Liver (tissue), 9 donors: ENCODE measurements around the gene SBK1. TPM values are rescaled to one million over a fixed set of nuclear protein-coding genes. Genes with fewer than 3 reads are reported as not detected.

Experiments
- DNase-seq: peaks from one replicate; pipeline ENCODE4 v3.0.0-alpha.2; 2017; ENCODE audit warnings: low spot score
- H3K27ac ChIP-seq, 2 donors: one replicate each; pipeline ENCODE4 v1.7.0; 2013; ENCODE audit warnings: inconsistent platforms in 2 of 2, low read length in 2 of 2, control low read depth in 1 of 2, low read depth in 1 of 2, mild to moderate bottlenecking in 1 of 2
- H3K27me3 ChIP-seq, 4 donors: one replicate each; pipeline versions ENCODE4 v1.6.1 to v1.7.0; 2013; ENCODE audit warnings: low read length in 3 of 4, inconsistent platforms in 1 of 4, mild to moderate bottlenecking in 1 of 4, moderate library complexity in 1 of 4; ENCODE audit not compliant: control insufficient read depth in 4 of 4, insufficient read depth in 4 of 4
- H3K36me3 ChIP-seq, 4 donors: one replicate each; pipeline versions ENCODE4 v1.6.1 to v1.7.0; 2013; ENCODE audit warnings: low read length in 3 of 4, mild to moderate bottlenecking in 3 of 4, low read depth in 1 of 4, moderate library complexity in 1 of 4; ENCODE audit not compliant: control insufficient read depth in 4 of 4, insufficient read depth in 3 of 4
- H3K4me1 ChIP-seq, 4 donors: one replicate each; pipeline versions ENCODE4 v1.6.1 to v1.7.0; 2013; ENCODE audit warnings: low read length in 3 of 4, mild to moderate bottlenecking in 3 of 4, moderate library complexity in 1 of 4; ENCODE audit not compliant: control insufficient read depth in 4 of 4, insufficient read depth in 4 of 4
- H3K4me3 ChIP-seq, 3 donors: one replicate each; pipeline versions ENCODE4 v1.6.1 to v1.7.0; 2013; ENCODE audit warnings: low read length in 3 of 3, control low read depth in 1 of 3, low read depth in 1 of 3, mild to moderate bottlenecking in 1 of 3
- H3K9ac ChIP-seq, 2 donors: one replicate each; pipeline ENCODE4 v1.7.0; 2013; ENCODE audit warnings: low read length in 2 of 2, mild to moderate bottlenecking in 2 of 2, moderate library complexity in 2 of 2, control low read depth in 1 of 2, low read depth in 1 of 2
- H3K9me3 ChIP-seq, 4 donors: one replicate each; pipeline versions ENCODE4 v1.6.1 to v1.7.0; 2013; ENCODE audit warnings: low read length in 3 of 4; ENCODE audit not compliant: control insufficient read depth in 4 of 4
- EGR1 ChIP-seq, 2 donors: IDR thresholded peaks; 2 replicates each; pipeline ENCODE4 v1.6.1; 2016 to 2018; ENCODE audit warnings: antibody characterized with exemption in 2 of 2, low read depth in 2 of 2
- FOXA1 ChIP-seq: IDR thresholded peaks from 2 replicates; pipeline ENCODE4 v1.6.1; 2016; ENCODE audit warnings: antibody characterized with exemption
- FOXA2 ChIP-seq: IDR thresholded peaks from 2 replicates; pipeline ENCODE4 v1.6.1; 2016; ENCODE audit warnings: antibody characterized with exemption
- GABPA ChIP-seq, 2 donors: IDR thresholded peaks in 1 of 2; conservative IDR thresholded peaks in 1 of 2; 2 replicates each; pipeline ENCODE4 v1.6.1; 2016; ENCODE audit warnings: antibody characterized with exemption in 2 of 2, mild to moderate bottlenecking in 1 of 2, moderate library complexity in 1 of 2
- HNF4A ChIP-seq, 2 donors: conservative IDR thresholded peaks; 2 replicates each; pipeline ENCODE4 v1.6.1; 2016; ENCODE audit warnings: antibody characterized with exemption in 2 of 2, mild to moderate bottlenecking in 2 of 2
- HNF4G ChIP-seq: IDR thresholded peaks from 2 replicates; pipeline ENCODE4 v1.6.1; 2016; ENCODE audit warnings: antibody characterized with exemption
- JUND ChIP-seq, 2 donors: IDR thresholded peaks; 2 replicates each; pipeline ENCODE4 v1.6.1; 2016; ENCODE audit warnings: antibody characterized with exemption in 2 of 2
- NR2F2 ChIP-seq: IDR thresholded peaks from 2 replicates; pipeline ENCODE4 v1.6.1; 2016; ENCODE audit warnings: antibody characterized with exemption
- RAD21 ChIP-seq, 2 donors: IDR thresholded peaks; 2 replicates each; pipeline ENCODE4 v1.6.1; 2016; ENCODE audit warnings: antibody characterized with exemption in 2 of 2, mild to moderate bottlenecking in 2 of 2
- REST ChIP-seq: IDR thresholded peaks from 2 replicates; pipeline ENCODE4 v1.6.1; 2016; ENCODE audit warnings: antibody characterized with exemption, mild to moderate bottlenecking
- RXRA ChIP-seq, 2 donors: IDR thresholded peaks; 2 replicates each; pipeline ENCODE4 v1.6.1; 2017 to 2018; ENCODE audit warnings: antibody characterized with exemption in 2 of 2, mild to moderate bottlenecking in 1 of 2
- WGBS: extraction: QIAGEN DNeasy Blood & Tissue Kit; methylation state at CpG from one replicate; pipeline ENCODE4 v1.1.7; 2013; 5-methylcytosine and 5-hydroxymethylcytosine counted together
- polyA plus RNA-seq, 2 donors: library from polyadenylated mRNA; stranded (reverse) in 1 of 2; unstranded in 1 of 2; fragments of 200-250 nt in 1 of 2; fragments of >200 nt in 1 of 2; fragmentation: Nextera tagmentation in 1 of 2; extraction: Ambion mirVana in 1 of 2; gene quantifications; one replicate each; pipeline versions ENCODE4 v1.2.1 to v1.2.3, GENCODE V29; 2013 to 2015
- total RNA-seq, 2 donors: library from RNA; depleted of rRNA; stranded (reverse); fragments of >200 nt; gene quantifications; one replicate each; pipeline ENCODE4 v1.2.3, GENCODE V29; 2014
- TF ChIP-seq, protein P1 (sequence below): fragments of 150-350 bp; IDR thresholded peaks from 2 replicates; pipeline ENCODE4 v1.5.1; 2017; ENCODE audit warnings: improper control_type of control experiment, low read depth, low read length; ENCODE audit not compliant: missing input control
- TF ChIP-seq, protein P2 (sequence below): IDR thresholded peaks from 2 replicates; pipeline ENCODE4 v1.6.1; 2016; ENCODE audit warnings: antibody characterized with exemption
- TF ChIP-seq, protein P3 (sequence below): IDR thresholded peaks from 2 replicates; pipeline ENCODE4 v1.6.1; 2016; ENCODE audit warnings: antibody characterized with exemption
- donor health status: healthy.
- donor health status: healthy.
- donor health status: healthy.
- donor health status: healthy.
- donor health status: healthy.

Gene SBK1
- total and polyA plus RNA-seq, 4 donors, result 0.05 to 0.08 (median 0.07) TPM; not detected in 1

DNA sequence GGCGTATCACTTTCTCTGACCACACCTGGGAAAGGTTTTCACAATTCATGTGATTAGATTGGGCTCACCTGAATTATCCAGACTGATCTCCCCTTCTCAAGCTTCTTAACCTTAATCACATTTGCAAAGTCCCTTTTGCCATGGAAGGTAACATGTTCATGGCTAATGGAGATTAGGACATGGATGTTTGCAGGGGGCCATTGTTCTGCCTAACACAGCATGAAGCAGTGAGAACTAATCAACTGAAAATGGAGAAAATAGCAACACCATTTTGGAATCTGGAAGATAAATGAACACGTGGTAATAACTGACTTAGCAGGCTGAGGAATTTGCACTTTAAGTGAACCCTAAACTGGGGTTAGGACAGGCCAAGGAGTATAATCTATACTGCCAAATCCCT is 25.0 kb upstream of the SBK1 start (continued):
- TF ChIP-seq, protein P1, sequence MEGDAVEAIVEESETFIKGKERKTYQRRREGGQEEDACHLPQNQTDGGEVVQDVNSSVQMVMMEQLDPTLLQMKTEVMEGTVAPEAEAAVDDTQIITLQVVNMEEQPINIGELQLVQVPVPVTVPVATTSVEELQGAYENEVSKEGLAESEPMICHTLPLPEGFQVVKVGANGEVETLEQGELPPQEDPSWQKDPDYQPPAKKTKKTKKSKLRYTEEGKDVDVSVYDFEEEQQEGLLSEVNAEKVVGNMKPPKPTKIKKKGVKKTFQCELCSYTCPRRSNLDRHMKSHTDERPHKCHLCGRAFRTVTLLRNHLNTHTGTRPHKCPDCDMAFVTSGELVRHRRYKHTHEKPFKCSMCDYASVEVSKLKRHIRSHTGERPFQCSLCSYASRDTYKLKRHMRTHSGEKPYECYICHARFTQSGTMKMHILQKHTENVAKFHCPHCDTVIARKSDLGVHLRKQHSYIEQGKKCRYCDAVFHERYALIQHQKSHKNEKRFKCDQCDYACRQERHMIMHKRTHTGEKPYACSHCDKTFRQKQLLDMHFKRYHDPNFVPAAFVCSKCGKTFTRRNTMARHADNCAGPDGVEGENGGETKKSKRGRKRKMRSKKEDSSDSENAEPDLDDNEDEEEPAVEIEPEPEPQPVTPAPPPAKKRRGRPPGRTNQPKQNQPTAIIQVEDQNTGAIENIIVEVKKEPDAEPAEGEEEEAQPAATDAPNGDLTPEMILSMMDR, result no peak
- TF ChIP-seq FOXA2, result no peak
- TF ChIP-seq GABPA (IDR thresholded peaks at IDR 0.05 in 1 of 2, conservative IDR thresholded peaks at IDR 0.05 in 1 of 2), result no peak
- no peak for TF ChIP-seq RAD21 (IDR thresholded peaks at IDR 0.05)
- TF ChIP-seq HNF4A (conservative IDR thresholded peaks at IDR 0.05), result no peak
- TF ChIP-seq, protein P2, sequence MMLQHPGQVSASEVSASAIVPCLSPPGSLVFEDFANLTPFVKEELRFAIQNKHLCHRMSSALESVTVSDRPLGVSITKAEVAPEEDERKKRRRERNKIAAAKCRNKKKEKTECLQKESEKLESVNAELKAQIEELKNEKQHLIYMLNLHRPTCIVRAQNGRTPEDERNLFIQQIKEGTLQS, result no peak

- Histone ChIP-seq H3K36me3 (no peaks in the 10 kb centered on the region), H3K27me3 (peaks cover 0 to 9% (median 0%) of the 10 kb centered on the region in 4 donors), H3K4me3 (no peak overlapping the region), H3K9ac (no peak overlapping the region), H3K27ac (no peak overlapping the region), H3K9me3 (peaks cover 0 to 3% (median 0%) of the 10 kb centered on the region in 4 donors), H3K4me1 (peaks cover 0 to 8% (median 4%) of the 10 kb centered on the region in 4 donors)
- no peak for DNase-seq
- 67% methylated on average over 4 of the region's 4 CpGs for WGBS
- TF ChIP-seq NR2F2 (no peak), EGR1 (IDR thresholded peaks at IDR 0.05; ENCODE audit: low read depth in 2 of 2) (no peak), FOXA1 (no peak), HNF4G (no peak), REST (no peak), HNF4A (conservative IDR thresholded peaks at IDR 0.05) (no peak), FOXA2 (no peak), JUND (IDR thresholded peaks at IDR 0.05) (no peak), RXRA (IDR thresholded peaks at IDR 0.05) (no peak)
- TF ChIP-seq, protein P2, result no peak
- TF ChIP-seq, protein P3, sequence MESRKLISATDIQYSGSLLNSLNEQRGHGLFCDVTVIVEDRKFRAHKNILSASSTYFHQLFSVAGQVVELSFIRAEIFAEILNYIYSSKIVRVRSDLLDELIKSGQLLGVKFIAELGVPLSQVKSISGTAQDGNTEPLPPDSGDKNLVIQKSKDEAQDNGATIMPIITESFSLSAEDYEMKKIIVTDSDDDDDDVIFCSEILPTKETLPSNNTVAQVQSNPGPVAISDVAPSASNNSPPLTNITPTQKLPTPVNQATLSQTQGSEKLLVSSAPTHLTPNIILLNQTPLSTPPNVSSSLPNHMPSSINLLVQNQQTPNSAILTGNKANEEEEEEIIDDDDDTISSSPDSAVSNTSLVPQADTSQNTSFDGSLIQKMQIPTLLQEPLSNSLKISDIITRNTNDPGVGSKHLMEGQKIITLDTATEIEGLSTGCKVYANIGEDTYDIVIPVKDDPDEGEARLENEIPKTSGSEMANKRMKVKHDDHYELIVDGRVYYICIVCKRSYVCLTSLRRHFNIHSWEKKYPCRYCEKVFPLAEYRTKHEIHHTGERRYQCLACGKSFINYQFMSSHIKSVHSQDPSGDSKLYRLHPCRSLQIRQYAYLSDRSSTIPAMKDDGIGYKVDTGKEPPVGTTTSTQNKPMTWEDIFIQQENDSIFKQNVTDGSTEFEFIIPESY, result no peak
- TF ChIP-seq, protein P1, result no peak
These were observed 18.8 kb upstream of the SBK1 start for GRCh38 chr16:28273511-28273910.
